Fibroblast of skin of right biceps (primary cell): ENCODE data around the gene CWC15.
"Not testable (repeated sequence)": the region's sequence is repeated elsewhere in the genome, so short reads cannot be mapped to it uniquely, and the experiment has no call there.

Experiments
- DNase-seq: peaks from one replicate; pipeline ENCODE4 v3.0.0-alpha.2; 2013

CWC15 gene

GRCh38 chr11:94948070-94948617, 25.2 kb downstream of the CWC15 start:
- peak; percentile 91 for DNase-seq

- no peak for DNase-seq
Measured at GRCh38 chr11:94946812-94947211, 26.5 kb downstream of the CWC15 start.

GRCh38 chr11:94941131-94941530, 32.2 kb downstream of the CWC15 start:
- DNase-seq = no peak

GRCh38 chr11:94939346-94939745, 34.0 kb downstream of the CWC15 start:
- no peak for DNase-seq

GRCh38 chr11:94938095-94939055, 35.0 kb downstream of the CWC15 start:
- peak; percentile 97 for DNase-seq

GRCh38 chr11:94934846-94935245, 38.5 kb downstream of the CWC15 start:
- DNase-seq = peak; percentile 53

GRCh38 chr11:94934362-94934761, 39.0 kb downstream of the CWC15 start:
- peak; percentile 66 for DNase-seq

GRCh38 chr11:94933223-94934130, 39.9 kb downstream of the CWC15 start:
- DNase-seq = peak; percentile 99

- peak; percentile 64 for DNase-seq
Measured at GRCh38 chr11:94932503-94932902, 40.9 kb downstream of the CWC15 start.

GRCh38 chr11:94932072-94932471, 41.3 kb downstream of the CWC15 start:
- DNase-seq = not testable (repeated sequence)

- DNase-seq = peak; percentile 64
Measured at GRCh38 chr11:94928117-94928990, 45.0 kb downstream of the CWC15 start.

GRCh38 chr11:94926698-94927237, 46.6 kb downstream of the CWC15 start:
- DNase-seq = peak; percentile 94

- peak; percentile 66 for DNase-seq
Measured at GRCh38 chr11:94926271-94926625, 47.1 kb downstream of the CWC15 start.

GRCh38 chr11:94925422-94926270, 47.7 kb downstream of the CWC15 start:
- peak; percentile 22 for DNase-seq

GRCh38 chr11:94924612-94925011, 48.7 kb downstream of the CWC15 start:
- DNase-seq = no peak

- no peak for DNase-seq
Measured at GRCh38 chr11:94924171-94924572, 49.2 kb downstream of the CWC15 start.

GRCh38 chr11:94923004-94923334, 50.4 kb downstream of the CWC15 start:
- DNase-seq = no peak

GRCh38 chr11:94922321-94923003, 50.9 kb downstream of the CWC15 start:
- no peak for DNase-seq

- no peak for DNase-seq
Measured at GRCh38 chr11:94920311-94920710, 53.0 kb downstream of the CWC15 start.

- DNase-seq = not testable (repeated sequence)
Measured at GRCh38 chr11:94913718-94914394, 59.5 kb downstream of the CWC15 start.
